NB4 (cell line): ENCODE data around the gene HYAL3.

Experiments
- DNase-seq: peaks from one replicate; pipeline ENCODE4 v3.0.0; 2010; ENCODE audit warnings: low read depth
- H3K4me3 ChIP-seq: one replicate; pipeline ENCODE4 v1.5.1; 2011; ENCODE audit warnings: mild to moderate bottlenecking, low read depth, low read length, moderate library complexity
- MYC ChIP-seq: IDR thresholded peaks from 2 replicates; pipeline ENCODE4 v1.6.1; 2011; ENCODE audit warnings: low read depth, low read length
- POLR2A ChIP-seq: IDR thresholded peaks from 2 replicates; pipeline ENCODE4 v1.6.1; 2011; ENCODE audit warnings: mild to moderate bottlenecking; ENCODE audit not compliant: insufficient read length; ENCODE audit errors: extremely low read depth
- TF ChIP-seq, protein P1 (sequence below): IDR thresholded peaks from 2 replicates; pipeline ENCODE4 v1.6.1; 2011; ENCODE audit warnings: low read depth, low read length
- TF ChIP-seq, protein P2 (sequence below): IDR thresholded peaks from one replicate; pipeline ENCODE4 v1.5.1; 2012; ENCODE audit warnings: low read depth, low read length

HYAL3 gene

DNA sequence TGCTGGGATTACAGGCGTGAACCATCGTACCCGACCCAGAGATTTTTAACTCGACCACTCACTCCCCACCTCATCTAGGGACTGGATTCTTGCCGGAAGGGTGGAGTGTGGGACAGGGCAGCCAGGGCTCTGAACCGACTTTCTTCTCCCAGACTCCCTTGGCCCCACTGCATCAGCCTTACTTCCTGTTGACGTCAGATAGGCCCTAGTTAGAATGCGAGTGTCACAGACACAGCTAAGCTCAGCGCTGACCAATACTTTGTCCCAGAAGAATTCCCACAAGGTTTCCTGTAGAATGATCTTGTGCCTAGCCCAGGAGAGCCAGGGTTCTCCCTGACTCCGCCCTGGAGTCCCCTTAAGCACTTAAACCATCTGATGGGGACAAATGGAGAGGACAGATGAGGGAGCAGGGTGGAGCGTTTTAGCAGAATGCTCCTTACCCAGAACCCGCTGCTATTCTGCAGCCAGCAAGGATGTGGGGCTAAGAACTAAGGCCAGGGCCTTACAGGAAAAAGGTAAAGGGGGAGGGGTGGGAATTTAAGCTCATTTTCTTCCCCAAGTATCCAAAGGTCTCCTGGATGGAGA lies 34.6 kb upstream of the HYAL3 start:
- DNase-seq, result no peak
- H3K4me3 ChIP-seq, result peak overlapping the region; percentile 3
- no peak for TF ChIP-seq MYC
- TF ChIP-seq, protein P1, sequence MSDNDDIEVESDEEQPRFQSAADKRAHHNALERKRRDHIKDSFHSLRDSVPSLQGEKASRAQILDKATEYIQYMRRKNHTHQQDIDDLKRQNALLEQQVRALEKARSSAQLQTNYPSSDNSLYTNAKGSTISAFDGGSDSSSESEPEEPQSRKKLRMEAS, result no peak
- TF ChIP-seq, protein P2, sequence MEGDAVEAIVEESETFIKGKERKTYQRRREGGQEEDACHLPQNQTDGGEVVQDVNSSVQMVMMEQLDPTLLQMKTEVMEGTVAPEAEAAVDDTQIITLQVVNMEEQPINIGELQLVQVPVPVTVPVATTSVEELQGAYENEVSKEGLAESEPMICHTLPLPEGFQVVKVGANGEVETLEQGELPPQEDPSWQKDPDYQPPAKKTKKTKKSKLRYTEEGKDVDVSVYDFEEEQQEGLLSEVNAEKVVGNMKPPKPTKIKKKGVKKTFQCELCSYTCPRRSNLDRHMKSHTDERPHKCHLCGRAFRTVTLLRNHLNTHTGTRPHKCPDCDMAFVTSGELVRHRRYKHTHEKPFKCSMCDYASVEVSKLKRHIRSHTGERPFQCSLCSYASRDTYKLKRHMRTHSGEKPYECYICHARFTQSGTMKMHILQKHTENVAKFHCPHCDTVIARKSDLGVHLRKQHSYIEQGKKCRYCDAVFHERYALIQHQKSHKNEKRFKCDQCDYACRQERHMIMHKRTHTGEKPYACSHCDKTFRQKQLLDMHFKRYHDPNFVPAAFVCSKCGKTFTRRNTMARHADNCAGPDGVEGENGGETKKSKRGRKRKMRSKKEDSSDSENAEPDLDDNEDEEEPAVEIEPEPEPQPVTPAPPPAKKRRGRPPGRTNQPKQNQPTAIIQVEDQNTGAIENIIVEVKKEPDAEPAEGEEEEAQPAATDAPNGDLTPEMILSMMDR, result no peak
- no peak for TF ChIP-seq POLR2A

DNA sequence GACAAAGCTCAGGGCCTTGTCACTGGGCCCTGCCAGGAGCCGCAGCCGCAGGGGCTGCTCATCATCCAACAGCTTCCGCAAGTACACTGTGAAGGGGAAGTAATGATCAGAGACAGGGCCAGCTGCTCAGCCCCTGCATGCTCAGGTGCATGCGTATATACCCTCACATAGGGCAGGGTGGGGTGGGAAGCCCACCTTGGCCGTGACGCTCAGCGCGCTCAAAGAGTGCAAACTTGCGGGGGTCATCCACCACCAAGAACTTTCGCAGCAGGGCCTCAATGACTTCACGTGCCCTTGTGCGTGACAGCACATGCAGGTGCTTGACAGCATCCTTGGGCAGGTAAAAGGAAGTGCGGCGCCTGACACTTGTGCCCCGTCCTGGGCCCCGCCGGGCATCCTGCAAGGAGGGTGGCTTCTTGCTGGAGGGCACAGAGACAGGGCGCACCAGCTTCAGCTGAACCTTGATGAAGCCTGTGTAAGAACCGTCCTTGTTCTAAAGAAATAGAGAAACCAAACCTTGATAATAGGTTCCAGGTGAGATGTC lies 32.2 kb upstream of the HYAL3 start:
- no peak for DNase-seq
- H3K4me3 ChIP-seq, result no peak overlapping the region
- TF ChIP-seq POLR2A (no peak), MYC (no peak)
- TF ChIP-seq, protein P2, result no peak
- TF ChIP-seq, protein P1, result no peak

DNA sequence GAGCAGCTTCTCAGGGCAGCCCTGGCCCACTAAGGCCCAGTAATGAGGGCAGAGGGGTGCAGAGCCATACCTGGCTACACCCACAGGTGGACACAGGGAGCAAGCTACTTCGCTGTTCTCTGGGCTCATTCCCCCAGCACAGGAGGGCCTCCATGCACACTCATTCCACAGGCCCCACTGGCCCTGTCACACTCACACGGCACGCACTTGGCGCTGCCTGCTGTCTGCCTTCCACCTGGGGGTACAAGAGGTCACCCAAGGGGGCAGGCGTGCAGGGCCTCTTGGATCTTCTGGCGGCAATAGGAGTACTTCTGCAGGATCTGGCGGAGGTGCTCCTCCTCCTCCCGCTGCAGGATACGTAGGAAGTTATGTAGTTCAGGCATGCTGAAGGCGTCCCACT lies 31.1 kb upstream of the HYAL3 start:
- TF ChIP-seq, protein P2, result no peak
- no peak for TF ChIP-seq POLR2A
- DNase-seq, result no peak
- no peak overlapping the region for H3K4me3 ChIP-seq

DNA sequence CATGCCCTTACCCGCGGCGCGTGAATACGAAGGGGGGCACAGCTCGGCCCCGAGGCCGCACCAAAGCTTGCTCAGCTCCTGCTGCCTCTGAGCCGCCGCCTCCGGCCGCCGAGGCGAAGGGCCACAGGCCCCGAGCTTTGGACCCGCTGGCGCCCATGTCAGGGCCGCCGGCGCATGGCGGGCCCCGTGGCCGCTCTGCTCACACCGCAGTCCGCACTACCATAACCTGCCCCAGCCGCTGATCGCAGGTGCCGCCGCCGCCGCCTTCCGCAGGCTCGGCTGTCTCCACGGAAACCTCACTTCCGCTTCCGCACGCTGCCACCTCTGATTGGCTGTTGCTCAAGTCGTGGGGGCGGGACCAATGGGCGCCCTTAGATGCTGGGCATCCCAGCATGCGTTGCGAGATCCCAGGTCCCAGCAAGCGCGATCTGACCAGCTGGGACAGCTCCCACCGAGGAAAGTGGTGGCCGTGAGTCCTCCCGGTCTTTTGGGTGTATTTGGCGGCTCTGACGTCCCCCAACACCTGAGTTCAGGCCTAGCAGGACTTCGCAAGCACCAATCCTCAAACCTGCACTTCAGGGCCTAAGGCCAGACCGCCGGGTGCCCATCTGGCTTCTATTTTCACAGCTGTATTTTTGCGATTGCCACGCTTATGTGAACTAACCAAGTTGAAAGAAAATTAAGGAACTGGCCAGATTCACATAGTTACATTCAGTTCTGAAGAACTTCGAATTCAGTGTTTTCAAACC lies 28.9 kb upstream of the HYAL3 start, which contains the start of gene TUSC2:
Gene TUSC2 (minus strand): TSS at position 281 of the 749 bp plus-strand sequence. CDS start 124 bp downstream, at position 157.
- H3K4me3 ChIP-seq, result peak within 1 kb of the TSS; percentile 91
- peak; percentile 97 for DNase-seq
- peak; percentile 69 for TF ChIP-seq POLR2A
- TF ChIP-seq, protein P2, result no peak
- TF ChIP-seq, protein P1, result peak; percentile 56; the same call in 1 of the 2 replicates

DNA sequence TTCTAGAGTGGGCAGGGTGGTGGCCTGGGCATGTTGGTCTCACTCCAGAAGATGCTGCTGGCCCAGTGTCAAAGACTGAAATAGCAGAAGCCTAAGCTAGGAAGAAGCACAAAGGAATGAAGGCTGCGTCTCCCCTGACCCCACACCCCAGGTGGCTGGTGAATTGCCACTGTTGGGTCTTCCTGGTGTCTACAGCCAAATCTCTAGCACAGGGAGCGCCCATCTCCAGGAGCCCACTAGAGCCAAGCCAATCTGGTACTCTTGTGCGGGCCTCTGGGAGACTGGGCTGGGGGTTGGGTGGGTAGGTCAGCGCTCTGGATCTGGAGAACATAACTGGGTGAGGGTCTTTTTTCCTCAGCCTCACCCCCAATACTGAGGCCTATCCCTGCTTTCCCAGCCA lies 27.9 kb upstream of the HYAL3 start:
- TF ChIP-seq, protein P1, result no peak
- TF ChIP-seq, protein P2, result no peak
- no peak for TF ChIP-seq POLR2A
- no peak for TF ChIP-seq MYC
- H3K4me3 ChIP-seq, result peak overlapping the region; percentile 91
- DNase-seq, result no peak
